ENCODE results near the gene NPAS2. TPM values are rescaled to one million over a fixed set of nuclear protein-coding genes. Genes with fewer than 3 reads are reported as not detected.
A peak's percentile ranks its signal among the peaks of the same experiment; 100 is the strongest.

The NPAS2 gene
- polyA plus RNA-seq, 1 donor (not counting 4 experiments of a cell fraction or from before 2014, with no cell fraction given): 17.7 TPM

GRCh38 chr2:100957996-100958653, 138.2 kb downstream of the NPAS2 start:
- dilution Hi-C loops (cut with MboI; ENCODE audit: extremely low pct_ligation_motif_present, low sequenced_read_pairs): no loop called here
- no peak for TF ChIP-seq EZH2 (IDR thresholded peaks at IDR 0.05; ENCODE audit: low read length)
- Histone ChIP-seq H3K9me3 (ENCODE audit: control insufficient read depth, low read depth, low read length) (no peaks in the 10 kb centered on the region), H2AFZ (ENCODE audit: control insufficient read depth, low read length) (no peak overlapping the region), H3K36me3 (ENCODE audit: control insufficient read depth in 2 of 2, extremely low read depth in 1 of 2, insufficient read depth in 2 of 2, low read length in 2 of 2) (peaks cover 0 to 5% of the 10 kb centered on the region in 2 experiments), H4K20me1 (ENCODE audit: control insufficient read depth, extremely low read depth, insufficient read depth, low read length) (no peaks in the 10 kb centered on the region), H3K27ac (ENCODE audit: control insufficient read depth, insufficient read depth, low read length) (no peak overlapping the region), H3K4me3 (ENCODE audit: control insufficient read depth in 2 of 3, extremely low read depth in 1 of 3, insufficient read depth in 2 of 3, low read depth in 1 of 3, low read length in 3 of 3) (no peak overlapping the region), H3K9ac (ENCODE audit: control insufficient read depth, extremely low read depth, insufficient read depth, low read length) (no peak overlapping the region), H3K79me2 (ENCODE audit: control insufficient read depth, insufficient read depth, low read length) (no peaks in the 10 kb centered on the region), H3K4me2 (ENCODE audit: control insufficient read depth, extremely low read depth, insufficient read depth, low read depth, low read length) (no peak overlapping the region), H3K4me1 (ENCODE audit: control insufficient read depth, extremely low read depth, insufficient read depth, low read length) (peaks cover 5% of the 10 kb centered on the region), H3K27me3 (ENCODE audit: control insufficient read depth, extremely low read depth, insufficient read depth, low read length) (no peaks in the 10 kb centered on the region), H3K9me1 (ENCODE audit: control insufficient read depth, extremely low read depth, insufficient read depth, low read length) (no peaks in the 10 kb centered on the region)
- DNase-seq (ENCODE audit: low read depth, low spot score): no peak
- FAIRE-seq: no peak

- no peak for TF ChIP-seq CTCF (optimal IDR thresholded peaks at IDR 0.05 in 1 of 3, IDR thresholded peaks at IDR 0.05 in 1 of 3, conservative IDR thresholded peaks at IDR 0.05 in 1 of 3; ENCODE audit: extremely low read depth in 1 of 3, insufficient read depth in 2 of 3, low read length in 3 of 3)
- no peak for TF ChIP-seq EZH2 (IDR thresholded peaks at IDR 0.05; ENCODE audit: low read length)
- Histone ChIP-seq H3K4me2 (ENCODE audit: control insufficient read depth, extremely low read depth, insufficient read depth, low read depth, low read length) (no peak overlapping the region), H3K9me1 (ENCODE audit: control insufficient read depth, extremely low read depth, insufficient read depth, low read length) (no peaks in the 10 kb centered on the region), H3K9ac (ENCODE audit: control insufficient read depth, extremely low read depth, insufficient read depth, low read length) (no peak overlapping the region), H3K4me1 (ENCODE audit: control insufficient read depth, extremely low read depth, insufficient read depth, low read length) (peaks cover 5% of the 10 kb centered on the region), H2AFZ (ENCODE audit: control insufficient read depth, low read length) (no peak overlapping the region), H3K9me3 (ENCODE audit: control insufficient read depth, low read depth, low read length) (no peaks in the 10 kb centered on the region), H4K20me1 (ENCODE audit: control insufficient read depth, extremely low read depth, insufficient read depth, low read length) (no peaks in the 10 kb centered on the region), H3K4me3 (ENCODE audit: control insufficient read depth in 2 of 3, extremely low read depth in 1 of 3, insufficient read depth in 2 of 3, low read depth in 1 of 3, low read length in 3 of 3) (no peak overlapping the region), H3K27me3 (ENCODE audit: control insufficient read depth, extremely low read depth, insufficient read depth, low read length) (no peaks in the 10 kb centered on the region), H3K27ac (ENCODE audit: control insufficient read depth, insufficient read depth, low read length) (no peak overlapping the region), H3K36me3 (ENCODE audit: control insufficient read depth in 2 of 2, extremely low read depth in 1 of 2, insufficient read depth in 2 of 2, low read length in 2 of 2) (peaks cover 0 to 7% of the 10 kb centered on the region in 2 experiments), H3K79me2 (ENCODE audit: control insufficient read depth, insufficient read depth, low read length) (no peaks in the 10 kb centered on the region)
- DNase-seq (ENCODE audit: low read depth, low spot score): no peak
- FAIRE-seq: peak; percentile 43
- dilution Hi-C loops (cut with MboI; ENCODE audit: extremely low pct_ligation_motif_present, low sequenced_read_pairs): no loop called here
Measured at GRCh38 chr2:100959225-100959880, 139.4 kb downstream of the NPAS2 start.

Measured in keratinocyte (primary cell).